D341Med (cell line): ENCODE results near the gene BIK.

ENCODE experiments used
- DNase-seq: peaks from one replicate; pipeline ENCODE4 v3.0.0; 2012; ENCODE audit warnings: low spot score

Gene BIK

DNA sequence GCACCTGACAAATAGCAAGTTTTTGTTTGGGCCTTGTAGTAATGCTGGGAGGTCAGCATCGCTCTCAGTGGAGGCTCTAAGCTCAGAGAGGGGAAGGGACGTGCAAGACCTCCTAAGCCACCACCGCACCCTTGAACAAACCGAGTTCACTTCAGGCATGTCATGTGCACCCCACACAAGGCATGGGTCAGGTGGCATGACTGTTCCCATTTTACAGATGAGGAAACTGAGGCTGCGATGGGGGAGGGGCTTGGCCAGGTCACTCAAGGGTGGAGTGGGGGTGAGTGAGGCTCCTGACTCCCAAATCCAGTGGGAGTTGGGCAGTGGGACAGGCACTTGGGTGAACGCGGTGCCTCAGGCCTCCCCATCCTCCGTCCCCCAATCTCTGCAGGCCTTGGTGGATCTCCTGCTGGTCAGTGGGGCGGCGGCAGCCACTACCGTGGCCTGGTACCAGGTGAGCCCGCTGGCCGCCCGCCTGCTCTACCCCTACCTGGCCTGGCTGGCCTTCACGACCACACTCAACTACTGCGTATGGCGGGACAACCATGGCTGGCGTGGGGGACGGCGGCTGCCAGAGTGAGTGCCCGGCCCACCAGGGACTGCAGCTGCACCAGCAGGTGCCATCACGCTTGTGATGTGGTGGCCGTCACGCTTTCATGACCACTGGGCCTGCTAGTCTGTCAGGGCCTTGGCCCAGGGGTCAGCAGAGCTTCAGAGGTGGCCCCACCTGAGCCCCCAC is 52.0 kb downstream of the BIK start:
- DNase-seq: no peak

- no peak for DNase-seq
Observed at GRCh38 chr22:43163241-43163795, 52.8 kb downstream of the BIK start.

DNA sequence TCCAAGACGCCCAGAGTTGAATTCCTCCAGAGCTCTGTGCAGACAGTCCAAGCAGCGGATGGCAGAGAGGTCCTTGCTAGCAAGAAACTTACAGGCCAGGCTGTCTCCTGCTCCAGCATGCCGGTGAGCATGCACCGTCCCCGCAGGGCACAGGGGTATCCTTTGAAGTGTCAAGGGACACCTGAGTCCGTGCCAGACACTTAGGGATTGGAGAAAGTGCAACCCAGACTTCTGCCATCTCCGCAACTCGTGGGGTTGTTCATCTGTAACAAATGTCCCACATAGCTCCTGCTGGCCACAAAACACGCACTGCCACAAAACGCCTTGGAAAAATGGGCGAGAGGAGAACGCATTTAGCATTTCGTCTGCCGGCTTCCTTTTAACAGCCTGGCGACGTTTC is 54.1 kb downstream of the BIK start:
- no peak for DNase-seq

- DNase-seq: no peak
Observed at GRCh38 chr22:43166132-43166930, 55.8 kb downstream of the BIK start.

DNA sequence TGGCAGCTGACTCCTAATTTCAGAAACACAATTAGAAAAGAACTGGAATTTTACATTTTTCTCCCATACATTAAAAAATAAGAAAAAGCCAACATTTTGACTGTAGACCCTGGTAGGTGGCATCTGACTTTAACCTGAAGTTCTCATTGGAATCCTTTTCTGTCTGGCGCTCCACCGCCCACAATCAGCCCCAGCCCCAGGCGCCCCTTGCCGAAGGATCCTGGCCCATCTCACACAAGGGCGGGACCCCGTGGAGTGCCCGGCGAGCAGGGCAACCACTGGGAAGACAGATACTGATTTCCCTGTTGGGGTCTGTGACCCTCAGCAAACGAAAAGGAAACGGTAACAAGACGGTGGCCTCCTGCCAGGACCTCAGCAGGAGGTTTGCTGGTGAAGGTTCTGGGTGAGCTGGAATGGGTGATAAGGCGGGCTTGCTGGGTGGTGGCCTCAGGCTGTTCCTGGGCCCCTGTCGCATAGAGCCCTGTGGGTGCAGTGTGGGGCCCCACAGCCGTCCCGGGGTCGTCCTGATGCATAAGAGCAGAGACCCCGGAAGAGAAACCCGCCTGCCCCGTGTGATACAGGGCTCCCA is 56.5 kb downstream of the BIK start:
- DNase-seq: no peak

DNA sequence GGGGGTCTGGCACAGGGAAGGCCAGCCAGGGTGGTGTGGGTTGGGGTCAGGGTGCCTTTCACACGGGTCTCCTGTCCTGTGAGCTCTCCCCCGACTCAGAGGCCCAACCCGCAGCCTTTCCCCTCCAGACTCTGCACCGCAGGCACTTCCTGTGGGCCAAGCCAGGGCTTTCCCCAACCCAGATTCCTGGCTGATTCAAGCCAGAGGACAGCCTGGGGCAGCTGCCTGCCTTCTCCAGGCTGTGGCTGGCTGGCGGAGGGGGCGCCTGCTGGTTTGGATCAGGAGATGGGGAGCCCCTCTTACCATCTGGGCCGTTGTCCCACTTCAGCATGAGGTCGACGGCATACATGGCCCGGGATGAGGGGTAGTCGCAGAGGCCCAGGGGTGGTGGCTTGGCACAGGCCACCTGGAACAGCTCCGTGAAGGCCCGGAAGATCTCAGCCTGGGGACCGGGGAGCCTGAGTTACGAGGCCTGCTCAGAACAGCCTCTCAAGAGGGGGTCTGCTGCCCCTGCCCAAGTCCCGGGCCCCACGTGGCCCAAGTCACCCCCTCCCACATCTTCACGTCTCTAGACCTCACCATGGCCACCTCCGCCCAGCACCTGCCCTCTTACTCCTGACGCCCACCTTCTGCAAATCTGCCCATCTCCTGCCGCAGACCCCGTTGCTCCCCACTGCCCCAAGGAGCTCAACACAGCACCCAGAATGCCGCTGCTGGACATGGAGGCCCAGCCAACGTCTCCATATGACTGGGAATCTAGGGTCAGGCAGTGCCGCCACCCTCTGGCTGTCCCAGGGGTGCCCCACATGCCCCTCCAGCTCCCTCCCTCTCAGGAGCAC is 58.1 kb downstream of the BIK start:
- DNase-seq: no peak

GRCh38 chr22:43169310-43170130 is 59.0 kb downstream of the BIK start:
- no peak for DNase-seq

- no peak for DNase-seq
Observed at GRCh38 chr22:43170131-43170480, 59.6 kb downstream of the BIK start.

DNA sequence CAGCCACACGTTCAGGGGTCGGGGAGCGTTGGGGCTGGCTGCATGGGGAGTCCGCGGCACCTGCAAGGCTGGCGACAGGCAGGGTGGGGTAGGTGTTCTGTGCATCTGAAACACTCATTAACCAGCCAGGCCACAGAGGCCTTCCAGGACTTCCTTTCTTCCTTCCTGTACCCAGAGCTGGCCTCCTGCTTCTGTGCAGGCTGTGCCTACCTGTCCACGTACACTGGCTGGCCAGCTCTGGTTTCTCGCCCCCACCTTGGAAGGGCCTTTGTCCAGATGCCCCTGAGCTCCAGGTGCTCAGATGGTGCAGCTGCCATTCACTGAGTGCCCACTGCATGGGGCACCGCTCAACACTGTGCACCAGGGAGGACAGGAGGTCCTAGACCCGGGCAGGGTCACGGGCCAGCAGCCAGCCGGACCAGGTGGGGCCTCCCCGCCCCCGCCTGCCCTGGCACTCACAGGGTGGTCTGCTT is 60.5 kb downstream of the BIK start:
- no peak for DNase-seq

- DNase-seq: no peak
Observed at GRCh38 chr22:43171607-43172006, 61.1 kb downstream of the BIK start.

- no peak for DNase-seq
Observed at GRCh38 chr22:43172191-43172590, 61.6 kb downstream of the BIK start.

- DNase-seq: no peak
Observed at GRCh38 chr22:43173566-43173965, 63.0 kb downstream of the BIK start.

DNA sequence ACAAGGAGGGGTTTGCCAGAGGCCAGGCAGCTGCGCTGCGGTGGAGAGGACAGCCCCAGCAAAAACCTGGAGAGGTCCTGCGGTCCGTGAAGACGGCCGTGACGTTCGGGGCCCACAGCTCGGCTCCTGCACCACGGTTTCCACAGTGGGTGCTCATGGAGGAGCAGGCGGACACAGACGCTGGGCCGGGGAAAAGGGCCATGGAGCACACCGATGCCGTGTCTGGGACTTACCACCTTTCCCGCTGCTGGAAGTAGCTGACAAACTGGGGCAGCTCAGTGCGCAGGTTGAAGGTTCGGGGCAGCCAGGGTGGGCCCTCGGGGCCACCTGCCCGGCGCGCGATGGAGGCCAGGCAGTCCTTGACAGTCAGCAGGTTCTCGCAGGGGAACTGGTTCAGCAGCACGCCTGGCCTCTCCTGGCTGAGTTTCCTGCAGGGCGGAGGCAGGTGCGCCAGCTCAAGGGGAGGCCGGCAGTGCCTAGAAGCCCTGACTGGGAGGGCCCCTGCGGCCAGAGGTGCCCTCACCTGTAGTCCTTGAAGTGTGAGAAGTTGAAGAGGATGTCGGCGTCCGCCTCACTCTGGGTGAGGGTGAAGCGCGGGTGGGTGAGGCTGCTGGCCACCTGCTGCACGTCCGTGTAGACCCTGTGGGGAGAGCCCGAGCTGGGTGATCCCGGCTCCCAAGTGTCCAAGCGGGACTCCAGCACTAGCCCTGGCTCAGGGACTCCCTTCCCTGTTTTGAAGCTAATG is 63.6 kb downstream of the BIK start:
- DNase-seq: no peak

GRCh38 chr22:43174941-43175531 is 64.5 kb downstream of the BIK start:
- no peak for DNase-seq

GRCh38 chr22:43176090-43176489 is 65.5 kb downstream of the BIK start:
- no peak for DNase-seq

DNA sequence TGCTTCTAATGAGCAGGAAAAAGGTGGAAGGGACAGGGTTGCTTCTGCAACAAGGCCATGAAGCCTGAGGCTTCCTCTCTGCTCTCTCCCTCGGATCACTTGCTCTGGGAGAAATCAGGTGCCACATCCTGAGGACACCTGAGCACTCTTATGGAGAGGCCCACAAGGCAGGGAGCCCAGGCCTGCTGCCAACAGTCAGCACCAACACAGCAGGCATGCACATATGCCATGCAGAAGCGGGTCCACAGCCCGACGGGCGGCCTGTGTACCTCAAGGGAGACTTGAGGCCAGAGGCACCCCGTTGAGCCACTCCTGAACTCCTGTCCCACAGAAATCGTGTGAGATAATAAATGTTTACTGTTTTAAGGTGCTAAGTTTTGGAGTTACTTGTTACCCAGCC is 66.9 kb downstream of the BIK start:
- DNase-seq: no peak
